Trophoblast cell (in vitro differentiated cells and primary cell): Measurements from ENCODE around the gene BANF2.

Experiments used
- DNase-seq, 2 donors: peaks; one replicate each; pipeline ENCODE4 v3.0.0-alpha.2; 2016
- H2AFZ ChIP-seq: 2 replicates; pipeline ENCODE4 v1.6.1; 2013; ENCODE audit warnings: low read length, moderate library complexity, mild to moderate bottlenecking; ENCODE audit not compliant: insufficient read depth, poor library complexity
- H2AK5ac ChIP-seq: 2 replicates; pipeline ENCODE4 v1.6.1; 2013; ENCODE audit warnings: mild to moderate bottlenecking, low read length
- H2BK120ac ChIP-seq: 2 replicates; pipeline ENCODE4 v1.6.1; 2013; ENCODE audit warnings: low read length, mild to moderate bottlenecking, moderate library complexity; ENCODE audit not compliant: insufficient read depth, poor library complexity
- H2BK12ac ChIP-seq: 2 replicates; pipeline ENCODE4 v1.6.1; 2013; ENCODE audit warnings: mild to moderate bottlenecking, low read length, moderate library complexity
- H2BK5ac ChIP-seq: 2 replicates; pipeline ENCODE4 v1.6.1; 2013; ENCODE audit warnings: low read length, low read depth, moderate library complexity, mild to moderate bottlenecking; ENCODE audit not compliant: poor library complexity
- H3K14ac ChIP-seq: 2 replicates; pipeline ENCODE4 v1.6.1; 2013; ENCODE audit warnings: mild to moderate bottlenecking, low read length
- H3K18ac ChIP-seq: 2 replicates; pipeline ENCODE4 v1.6.1; 2013; ENCODE audit warnings: mild to moderate bottlenecking, low read length
- H3K23ac ChIP-seq: 2 replicates; pipeline ENCODE4 v1.6.1; 2013; ENCODE audit warnings: low read length
- H3K27ac ChIP-seq: 2 replicates; pipeline ENCODE4 v1.5.1; 2013; ENCODE audit warnings: low read depth, mild to moderate bottlenecking, inconsistent platforms, low read length, moderate library complexity
- H3K27me3 ChIP-seq: 2 replicates; pipeline ENCODE4 v1.6.1; 2013; ENCODE audit warnings: inconsistent platforms, mild to moderate bottlenecking, low read length, moderate library complexity; ENCODE audit not compliant: insufficient read depth
- H3K36me3 ChIP-seq, 2 experiments: 1 replicate in 1 of 2; 2 replicates in 1 of 2; pipeline ENCODE4 v1.6.1; 2013; ENCODE audit warnings: low read length in 2 of 2, mild to moderate bottlenecking in 2 of 2, moderate library complexity in 1 of 2; ENCODE audit not compliant: insufficient read depth in 2 of 2, control insufficient read depth in 1 of 2
- H3K4ac ChIP-seq: 2 replicates; pipeline ENCODE4 v1.6.1; 2013; ENCODE audit warnings: low read depth, mild to moderate bottlenecking, low read length, moderate library complexity
- H3K4me1 ChIP-seq, 2 experiments: 1 replicate in 1 of 2; 2 replicates in 1 of 2; pipeline ENCODE4 v1.6.1; 2013; ENCODE audit warnings: low read length in 2 of 2, mild to moderate bottlenecking in 2 of 2, moderate library complexity in 1 of 2; ENCODE audit not compliant: insufficient read depth in 2 of 2, control insufficient read depth in 1 of 2
- H3K4me2 ChIP-seq: 2 replicates; pipeline ENCODE4 v1.6.1; 2013; ENCODE audit warnings: inconsistent platforms, mild to moderate bottlenecking, low read length, moderate library complexity
- H3K4me3 ChIP-seq: 2 replicates; pipeline ENCODE4 v1.5.1; 2013; ENCODE audit warnings: mild to moderate bottlenecking, low read depth, low read length, inconsistent platforms
- H3K79me1 ChIP-seq: one replicate; pipeline ENCODE4 v1.6.1; 2013; ENCODE audit warnings: low read length
- H3K79me2 ChIP-seq: 2 replicates; pipeline ENCODE4 v1.6.1; 2013; ENCODE audit warnings: low read length, mild to moderate bottlenecking; ENCODE audit not compliant: control insufficient read depth, insufficient read depth, poor library complexity
- H3K9ac ChIP-seq: 2 replicates; pipeline ENCODE4 v1.6.1; 2013; ENCODE audit warnings: mild to moderate bottlenecking, low read length
- H3K9me3 ChIP-seq: 2 replicates; pipeline ENCODE4 v1.6.1; 2013; ENCODE audit warnings: low read depth, mild to moderate bottlenecking, control low read depth, inconsistent platforms, low read length; ENCODE audit not compliant: insufficient read depth
- H4K12ac ChIP-seq: 2 replicates; pipeline ENCODE4 v1.6.1; 2013; ENCODE audit warnings: low read depth, mild to moderate bottlenecking, low read length, moderate library complexity
- H4K8ac ChIP-seq: 2 replicates; pipeline ENCODE4 v1.6.1; 2013; ENCODE audit warnings: low read depth, mild to moderate bottlenecking, low read length, moderate library complexity
- H4K91ac ChIP-seq: one replicate; pipeline ENCODE4 v1.6.1; 2013; ENCODE audit warnings: low read depth, mild to moderate bottlenecking, low read length, moderate library complexity
- WGBS: extraction: QIAGEN DNeasy Blood & Tissue Kit; methylation state at CpG from one replicate; pipeline ENCODE4 v1.1.7; 2013; ENCODE audit warnings: missing lambda C conversion rate; ENCODE audit not compliant: insufficient read length, insufficient coverage; ENCODE audit errors: extremely low coverage; 5-methylcytosine and 5-hydroxymethylcytosine counted together

BANF2 gene

GRCh38 chr20:17722493-17723300 lies 22.9 kb downstream of the BANF2 start:
- Histone ChIP-seq H3K4me3 (no peak overlapping the region), H4K12ac (no peak overlapping the region)

DNA sequence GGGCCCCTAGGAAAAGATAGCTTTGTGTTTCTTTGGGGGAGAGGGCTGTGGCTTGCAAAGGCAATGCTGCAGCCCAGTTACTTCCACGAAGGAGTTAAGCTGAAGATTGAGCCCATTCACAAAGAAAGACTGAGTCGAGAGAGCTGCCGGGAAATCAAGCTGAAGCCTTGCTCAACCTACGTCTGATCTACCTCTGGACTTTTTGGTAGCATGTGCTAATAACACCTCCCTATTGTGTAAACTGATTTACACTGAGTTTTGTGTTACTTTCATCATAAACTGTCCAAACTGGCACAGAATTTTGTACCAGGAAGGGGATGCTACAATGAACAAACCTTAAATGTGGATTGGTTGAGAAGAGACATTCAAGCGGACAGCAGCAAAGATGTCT lies 23.5 kb downstream of the BANF2 start:
- no peak overlapping the region for H2AFZ ChIP-seq
- H2AK5ac ChIP-seq = no peak overlapping the region
- no peak overlapping the region for H3K9ac ChIP-seq
- no peak overlapping the region for H3K14ac ChIP-seq
- no peak overlapping the region for H3K27ac ChIP-seq
- no peaks in the 10 kb centered on the region for H3K36me3 ChIP-seq
- WGBS = no CpG with 5 or more reads among the region's 5 CpGs
- H4K91ac ChIP-seq = no peak overlapping the region
- no peak overlapping the region for H3K4me3 ChIP-seq
- no peak overlapping the region for H2BK120ac ChIP-seq
- H3K4me1 ChIP-seq = peaks cover 3 to 5% of the 10 kb centered on the region in 2 experiments
- no peaks in the 10 kb centered on the region for H3K27me3 ChIP-seq
- no peak overlapping the region for H4K8ac ChIP-seq
- H4K12ac ChIP-seq = no peak overlapping the region
- no peak for DNase-seq
- no peak overlapping the region for H2BK12ac ChIP-seq
- no peak overlapping the region for H3K4ac ChIP-seq
- H3K18ac ChIP-seq = no peak overlapping the region
- H3K23ac ChIP-seq = no peak overlapping the region
- H3K79me2 ChIP-seq = no peaks in the 10 kb centered on the region
- H3K79me1 ChIP-seq = no peaks in the 10 kb centered on the region
- H3K9me3 ChIP-seq = no peaks in the 10 kb centered on the region
- H3K4me2 ChIP-seq = no peak overlapping the region
- no peak overlapping the region for H2BK5ac ChIP-seq

More at GRCh38 chr20:17722493-17723300, 22.9 kb downstream of the BANF2 start:
- H2AFZ ChIP-seq = no peak overlapping the region
- H3K4me1 ChIP-seq = peaks cover 3 to 5% of the 10 kb centered on the region in 2 experiments
- H3K9ac ChIP-seq = no peak overlapping the region
- no peak overlapping the region for H2AK5ac ChIP-seq
- H4K91ac ChIP-seq = no peak overlapping the region
- no peak overlapping the region for H2BK120ac ChIP-seq
- no peak overlapping the region for H3K27ac ChIP-seq
- H2BK5ac ChIP-seq = no peak overlapping the region
- H3K36me3 ChIP-seq = no peaks in the 10 kb centered on the region
- H3K4me2 ChIP-seq = no peak overlapping the region
- DNase-seq = no peak
- H3K9me3 ChIP-seq = no peaks in the 10 kb centered on the region
- no peak overlapping the region for H4K8ac ChIP-seq
- no peaks in the 10 kb centered on the region for H3K79me2 ChIP-seq
- H2BK12ac ChIP-seq = no peak overlapping the region
- no peak overlapping the region for H3K18ac ChIP-seq
- H3K4ac ChIP-seq = no peak overlapping the region
- no peak overlapping the region for H3K23ac ChIP-seq
- WGBS = no CpG with 5 or more reads among the region's 14 CpGs
- H3K27me3 ChIP-seq = no peaks in the 10 kb centered on the region
- H3K79me1 ChIP-seq = no peaks in the 10 kb centered on the region
- H3K14ac ChIP-seq = no peak overlapping the region

- no peak overlapping the region for H2AK5ac ChIP-seq
- no peak overlapping the region for H4K12ac ChIP-seq
- H3K23ac ChIP-seq = no peak overlapping the region
- no peak overlapping the region for H2AFZ ChIP-seq
- H3K9ac ChIP-seq = no peak overlapping the region
- H3K27me3 ChIP-seq = no peaks in the 10 kb centered on the region
- H3K9me3 ChIP-seq = no peaks in the 10 kb centered on the region
- H3K4me1 ChIP-seq = peaks cover 3% of the 10 kb centered on the region in 2 experiments
- no peaks in the 10 kb centered on the region for H3K79me1 ChIP-seq
- no peak overlapping the region for H3K4me3 ChIP-seq
- H3K27ac ChIP-seq = no peak overlapping the region
- H3K18ac ChIP-seq = no peak overlapping the region
- no peak overlapping the region for H4K8ac ChIP-seq
- H3K14ac ChIP-seq = no peak overlapping the region
- no CpG with 5 or more reads among the region's 13 CpGs for WGBS
- no peaks in the 10 kb centered on the region for H3K79me2 ChIP-seq
- H3K36me3 ChIP-seq = no peaks in the 10 kb centered on the region
- no peak overlapping the region for H2BK12ac ChIP-seq
- no peak overlapping the region for H4K91ac ChIP-seq
- DNase-seq = no peak
- H3K4me2 ChIP-seq = no peak overlapping the region
- no peak overlapping the region for H2BK5ac ChIP-seq
- H2BK120ac ChIP-seq = no peak overlapping the region
- H3K4ac ChIP-seq = no peak overlapping the region
Observed at GRCh38 chr20:17725094-17725835, 25.5 kb downstream of the BANF2 start.

- Histone ChIP-seq H2AK5ac (no peak overlapping the region), H2BK5ac (no peak overlapping the region)
- WGBS = no CpG with 5 or more reads among the region's 4 CpGs
Observed at GRCh38 chr20:17726902-17727301, 27.1 kb downstream of the BANF2 start.

More at GRCh38 chr20:17726902-17727301, 27.1 kb downstream of the BANF2 start:
- Histone ChIP-seq H3K23ac (no peak overlapping the region), H3K18ac (no peak overlapping the region), H3K9me3 (no peaks in the 10 kb centered on the region), H3K27me3 (no peaks in the 10 kb centered on the region), H3K79me2 (no peaks in the 10 kb centered on the region), H3K79me1 (no peaks in the 10 kb centered on the region), H3K4me3 (peak overlapping the region; percentile 10), H3K36me3 (no peaks in the 10 kb centered on the region), H3K4ac (no peak overlapping the region), H2BK120ac (no peak overlapping the region), H3K14ac (no peak overlapping the region), H3K4me1 (peaks cover 3% of the 10 kb centered on the region in 2 experiments), H3K4me2 (no peak overlapping the region), H4K91ac (no peak overlapping the region), H2BK12ac (no peak overlapping the region), H4K8ac (no peak overlapping the region), H3K27ac (no peak overlapping the region), H4K12ac (no peak overlapping the region), H3K9ac (no peak overlapping the region), H2AFZ (no peak overlapping the region)
- DNase-seq = peak in 1 of 2 donors; percentile 19
